ENCODE measurements around the gene GOLGA6B. TPM values are rescaled to one million over a fixed set of nuclear protein-coding genes. Genes with fewer than 3 reads are reported as not detected.

Gene GOLGA6B
- total and polyA plus RNA-seq, 2 of the 4 experiments (the other 2 are of a cell fraction): not detected

DNA sequence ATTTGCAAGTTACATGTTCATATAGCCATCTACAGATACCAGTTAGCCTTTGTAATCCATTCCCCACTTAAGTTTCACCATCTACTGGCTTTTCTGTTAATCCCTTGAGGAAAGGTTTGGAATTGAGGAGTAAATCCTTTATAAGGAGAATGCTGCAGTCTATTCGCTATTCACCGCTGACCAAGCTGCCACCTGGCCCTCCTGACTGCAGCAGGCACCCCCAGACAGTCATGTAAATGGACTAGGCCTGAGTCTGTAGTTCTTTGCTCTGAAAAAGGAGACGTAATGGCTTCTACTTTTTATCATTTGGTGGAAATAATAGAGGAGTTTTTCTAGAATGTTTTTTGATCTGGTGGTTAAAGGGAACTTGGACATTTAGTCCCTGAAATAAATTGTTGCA lies 28.3 kb downstream of the GOLGA6B start:
- in situ Hi-C loops (cut with MboI; ENCODE audit: low sequenced_read_pairs) (no loop called here), dilution Hi-C loops (cut with HindIII; ENCODE audit: low sequenced_read_pairs, unreplicated experiment) (no loop called here), intact Hi-C loops (cut with micrococcal nuclease) (no loop called here)
- H2AK9ac ChIP-seq (replicated peaks; ENCODE audit: low read depth, low read length, poor library complexity): no peak overlapping the region
- CTCF ChIA-PET: no interaction called here
- H2BK15ac ChIP-seq (ENCODE audit: low read depth, low read length): no peak overlapping the region
- H2AK5ac ChIP-seq (ENCODE audit: low read depth, low read length): no peak overlapping the region
- no peak for TF ChIP-seq FOS (IDR thresholded peaks at IDR 0.05; ENCODE audit: low read depth, low read length)
- TF ChIP-seq, protein P1, sequence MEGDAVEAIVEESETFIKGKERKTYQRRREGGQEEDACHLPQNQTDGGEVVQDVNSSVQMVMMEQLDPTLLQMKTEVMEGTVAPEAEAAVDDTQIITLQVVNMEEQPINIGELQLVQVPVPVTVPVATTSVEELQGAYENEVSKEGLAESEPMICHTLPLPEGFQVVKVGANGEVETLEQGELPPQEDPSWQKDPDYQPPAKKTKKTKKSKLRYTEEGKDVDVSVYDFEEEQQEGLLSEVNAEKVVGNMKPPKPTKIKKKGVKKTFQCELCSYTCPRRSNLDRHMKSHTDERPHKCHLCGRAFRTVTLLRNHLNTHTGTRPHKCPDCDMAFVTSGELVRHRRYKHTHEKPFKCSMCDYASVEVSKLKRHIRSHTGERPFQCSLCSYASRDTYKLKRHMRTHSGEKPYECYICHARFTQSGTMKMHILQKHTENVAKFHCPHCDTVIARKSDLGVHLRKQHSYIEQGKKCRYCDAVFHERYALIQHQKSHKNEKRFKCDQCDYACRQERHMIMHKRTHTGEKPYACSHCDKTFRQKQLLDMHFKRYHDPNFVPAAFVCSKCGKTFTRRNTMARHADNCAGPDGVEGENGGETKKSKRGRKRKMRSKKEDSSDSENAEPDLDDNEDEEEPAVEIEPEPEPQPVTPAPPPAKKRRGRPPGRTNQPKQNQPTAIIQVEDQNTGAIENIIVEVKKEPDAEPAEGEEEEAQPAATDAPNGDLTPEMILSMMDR (conservative IDR thresholded peaks at IDR 0.05; ENCODE audit: low read depth, low read length): no peak
- no peak for TF ChIP-seq NFE2L2 (IDR thresholded peaks at IDR 0.05; ENCODE audit: low read depth, low read length)
- TF ChIP-seq BHLHE40 (IDR thresholded peaks at IDR 0.05; ENCODE audit: low read depth, low read length): no peak
- TF ChIP-seq, protein P2, sequence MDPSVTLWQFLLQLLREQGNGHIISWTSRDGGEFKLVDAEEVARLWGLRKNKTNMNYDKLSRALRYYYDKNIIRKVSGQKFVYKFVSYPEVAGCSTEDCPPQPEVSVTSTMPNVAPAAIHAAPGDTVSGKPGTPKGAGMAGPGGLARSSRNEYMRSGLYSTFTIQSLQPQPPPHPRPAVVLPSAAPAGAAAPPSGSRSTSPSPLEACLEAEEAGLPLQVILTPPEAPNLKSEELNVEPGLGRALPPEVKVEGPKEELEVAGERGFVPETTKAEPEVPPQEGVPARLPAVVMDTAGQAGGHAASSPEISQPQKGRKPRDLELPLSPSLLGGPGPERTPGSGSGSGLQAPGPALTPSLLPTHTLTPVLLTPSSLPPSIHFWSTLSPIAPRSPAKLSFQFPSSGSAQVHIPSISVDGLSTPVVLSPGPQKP (IDR thresholded peaks at IDR 0.05; ENCODE audit: borderline replicate concordance, low read depth, low read length): no peak
- no peak for TF ChIP-seq RCOR1 (IDR thresholded peaks at IDR 0.05; ENCODE audit: insufficient replicate concordance, low read length)
- TF ChIP-seq MAFK (IDR thresholded peaks at IDR 0.05; ENCODE audit: low read depth, low read length): no peak
- no peak for TF ChIP-seq MAZ (IDR thresholded peaks at IDR 0.05; ENCODE audit: borderline replicate concordance, low read depth, low read length)
- no peak for TF ChIP-seq CEBPB (IDR thresholded peaks at IDR 0.05; ENCODE audit: low read depth, low read length)
- TF ChIP-seq, protein P3, sequence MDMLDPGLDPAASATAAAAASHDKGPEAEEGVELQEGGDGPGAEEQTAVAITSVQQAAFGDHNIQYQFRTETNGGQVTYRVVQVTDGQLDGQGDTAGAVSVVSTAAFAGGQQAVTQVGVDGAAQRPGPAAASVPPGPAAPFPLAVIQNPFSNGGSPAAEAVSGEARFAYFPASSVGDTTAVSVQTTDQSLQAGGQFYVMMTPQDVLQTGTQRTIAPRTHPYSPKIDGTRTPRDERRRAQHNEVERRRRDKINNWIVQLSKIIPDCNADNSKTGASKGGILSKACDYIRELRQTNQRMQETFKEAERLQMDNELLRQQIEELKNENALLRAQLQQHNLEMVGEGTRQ (IDR thresholded peaks at IDR 0.05; ENCODE audit: low read depth, low read length): no peak
- no peak for TF ChIP-seq CHD1 (IDR thresholded peaks at IDR 0.05; ENCODE audit: low read depth, low read length)
- no peak for TF ChIP-seq RFX5 (IDR thresholded peaks at IDR 0.05; ENCODE audit: low read depth, low read length)
- TF ChIP-seq MXI1 (IDR thresholded peaks at IDR 0.05; ENCODE audit: borderline replicate concordance, low read depth, low read length): no peak
- no peak for TF ChIP-seq SMC3 (IDR thresholded peaks at IDR 0.05; ENCODE audit: low read depth, low read length)
- H3K9me1 ChIP-seq (ENCODE audit: insufficient read depth, low read length): no peaks in the 10 kb centered on the region
- H3K9me3 ChIP-seq (ENCODE audit: control insufficient read depth, insufficient read depth, low read length): no peaks in the 10 kb centered on the region
- BruUV-seq (replicated peaks): no TSS peak
- H2BK20ac ChIP-seq (ENCODE audit: low read depth, low read length): no peak overlapping the region
- H3K14ac ChIP-seq (replicated peaks; ENCODE audit: low read depth, low read length): no peak overlapping the region
- no peak for DNase-seq
- 0 out of 2 replicates have a peak, but pooled peaks cover 1% of the 10 kb centered on the region for H3K4me1 ChIP-seq (ENCODE audit: control insufficient read depth, insufficient read depth, low read length)
- H4K20me1 ChIP-seq (ENCODE audit: insufficient read depth, low read length): no peaks in the 10 kb centered on the region
- peaks cover 26% of the 10 kb centered on the region for H3K27me3 ChIP-seq (ENCODE audit: control insufficient read depth, insufficient read depth, low read length)
- no peak overlapping the region for H3K56ac ChIP-seq (ENCODE audit: extremely low read depth, insufficient read depth, low read length)
- no peaks in the 10 kb centered on the region for H3K36me3 ChIP-seq (ENCODE audit: control insufficient read depth, insufficient read depth, low read length)
- ATAC-seq (ENCODE audit: low read depth): no peak
- H3K18ac ChIP-seq (ENCODE audit: low read depth, low read length): no peak overlapping the region
- H3K23ac ChIP-seq (ENCODE audit: low read depth, low read length): no peak overlapping the region
- POLR2A ChIA-PET (ENCODE audit: unreplicated experiment): no interaction called here
- H3K4me2 ChIP-seq (ENCODE audit: low read depth, low read length): no peak overlapping the region
- WGBS, 2 experiments (ENCODE audit: extremely low coverage in 2 of 2, insufficient read length in 1 of 2): no CpG with 5 or more reads among the region's 3 CpGs
- no peak overlapping the region for H4K8ac ChIP-seq (ENCODE audit: low read depth in 2 of 2, low read length in 2 of 2)
- H4K5ac ChIP-seq (ENCODE audit: low read depth, low read length): no peak overlapping the region
- H4K91ac ChIP-seq (ENCODE audit: insufficient read depth, low read depth, low read length): no peak overlapping the region
- H3K79me1 ChIP-seq (ENCODE audit: low read depth in 1 of 2, low read length in 2 of 2): peaks cover 0 to 5% of the 10 kb centered on the region in 2 experiments; a peak in 2 of 4 replicates
- H2BK120ac ChIP-seq (ENCODE audit: low read depth, low read length): no peak overlapping the region
- H3K4me3 ChIP-seq (ENCODE audit: insufficient read depth, low read depth, low read length): no peak overlapping the region
- H2BK5ac ChIP-seq (ENCODE audit: low read depth, low read length, poor library complexity, severe bottlenecking): no peak overlapping the region
- H3K27ac ChIP-seq (ENCODE audit: insufficient read depth, low read length): no peak overlapping the region
- H2AFZ ChIP-seq (replicated peaks; ENCODE audit: low read length, poor library complexity): no peak overlapping the region
- no peak overlapping the region for H3K9ac ChIP-seq (ENCODE audit: low read depth, low read length)
- no peak overlapping the region for H3K4ac ChIP-seq (ENCODE audit: low read depth, low read length)

All from IMR-90 (cell line).